ENCODE measurements around the gene JAZF1.
"Not testable (repeated sequence)": the region's sequence is repeated elsewhere in the genome, so short reads cannot be mapped to it uniquely, and the experiment has no call there.

JAZF1 gene

DNA sequence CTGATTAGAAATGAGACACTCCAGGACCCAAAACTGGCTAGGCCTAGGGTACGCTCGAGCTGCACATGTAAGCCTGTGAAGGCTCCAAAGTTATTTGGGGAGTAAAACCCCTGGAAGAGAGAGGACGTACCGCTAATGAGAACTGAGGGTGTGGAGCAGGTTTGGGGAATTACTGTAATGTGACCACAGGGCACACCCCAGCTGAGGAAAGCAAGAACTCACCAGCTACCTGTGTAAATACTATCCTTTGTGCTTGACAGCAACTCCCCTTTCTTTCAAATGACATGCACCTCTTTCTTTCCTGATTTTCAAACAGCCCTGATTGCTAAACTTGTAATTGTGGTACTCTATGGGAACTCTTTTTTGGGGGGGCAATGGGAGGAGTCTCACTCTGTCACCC, 147.2 kb downstream of the JAZF1 start:
- DNase-seq, result no peak

DNA sequence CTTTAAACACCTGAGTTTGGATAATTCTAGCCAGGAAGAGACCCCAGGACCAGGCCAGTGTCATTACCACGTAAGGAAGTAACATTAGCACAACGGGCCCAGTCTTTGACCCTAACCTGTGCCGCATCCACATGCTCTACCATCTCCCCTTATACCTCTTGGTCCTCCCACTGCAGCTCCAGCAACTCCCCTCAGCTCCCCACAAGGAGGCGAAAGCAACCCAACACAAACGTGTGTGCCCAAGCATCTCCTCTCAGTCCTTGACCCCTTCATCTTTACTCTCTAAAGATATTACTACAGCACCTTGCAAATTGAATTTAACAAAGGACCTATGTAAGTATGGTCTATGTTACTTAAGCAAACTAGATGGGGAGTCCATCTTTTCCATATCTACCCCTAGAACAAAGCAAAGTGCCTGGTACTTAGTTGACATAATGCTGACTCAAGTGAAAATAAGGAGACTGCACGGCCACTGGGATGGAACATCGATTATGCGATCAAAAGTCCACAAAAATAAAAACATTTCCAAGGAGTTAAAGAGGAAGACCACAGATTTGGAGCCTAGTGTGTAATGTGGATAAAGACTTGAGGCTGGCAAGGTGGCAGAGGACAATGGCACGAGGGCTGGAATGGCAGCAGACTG, 147.7 kb downstream of the JAZF1 start:
- no peak for DNase-seq

DNA sequence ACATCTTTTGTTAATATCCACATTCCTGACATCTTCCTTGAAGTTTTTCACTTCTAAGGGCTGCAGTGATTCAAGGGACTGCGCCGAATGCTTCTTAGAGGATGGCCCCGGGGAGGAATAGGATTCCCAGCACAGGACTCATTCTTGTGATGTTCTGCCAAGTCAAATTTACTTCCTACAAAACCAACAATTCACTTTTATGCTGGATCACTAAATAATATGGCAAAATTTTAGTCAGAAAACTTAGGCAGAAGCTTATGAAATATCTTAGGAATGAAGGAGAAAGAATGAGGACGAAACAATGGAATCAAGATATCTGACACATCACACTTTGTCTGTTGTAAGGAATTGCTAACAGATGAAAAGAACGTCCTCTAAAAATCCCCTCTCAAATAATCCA, 151.5 kb downstream of the JAZF1 start:
- no peak for DNase-seq

DNA sequence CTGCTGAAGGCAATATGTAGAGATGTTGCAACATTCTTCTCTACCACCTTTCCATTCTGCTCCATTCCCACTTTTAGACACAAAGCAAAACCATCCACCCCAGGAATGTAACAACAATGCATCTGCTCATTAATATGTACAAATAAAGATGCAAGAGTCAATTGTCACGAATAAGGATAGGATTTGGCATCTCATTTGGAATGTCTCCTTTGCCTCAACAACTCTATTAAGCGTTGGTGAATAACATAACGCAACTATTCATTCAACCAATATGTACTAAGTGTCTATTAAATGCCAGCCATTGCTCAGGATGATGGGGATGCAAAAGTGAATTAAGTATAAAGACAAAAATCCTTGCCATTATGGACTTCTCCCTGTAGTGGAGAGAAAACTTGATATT, 152.1 kb downstream of the JAZF1 start:
- no peak for DNase-seq

DNA sequence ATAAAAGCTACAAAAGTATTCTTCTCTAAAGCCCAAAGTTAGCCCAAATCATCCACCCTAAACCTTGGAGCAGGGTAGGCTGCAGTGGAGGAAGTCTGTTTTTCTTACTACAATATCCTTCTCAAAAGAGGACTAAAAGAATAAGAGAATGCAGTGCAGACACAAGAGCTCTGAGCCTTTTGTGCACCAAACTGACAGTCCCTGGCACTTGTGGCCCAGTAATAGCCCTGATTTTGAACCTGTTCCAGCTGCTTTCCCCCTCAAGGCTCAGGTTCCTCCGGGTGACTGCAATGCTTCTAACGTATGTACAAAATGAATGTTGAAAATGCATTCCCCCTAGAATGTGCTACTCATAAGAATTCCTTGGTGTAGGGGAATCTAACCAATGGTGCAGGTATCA, 154.4 kb downstream of the JAZF1 start:
- DNase-seq, result no peak

DNA sequence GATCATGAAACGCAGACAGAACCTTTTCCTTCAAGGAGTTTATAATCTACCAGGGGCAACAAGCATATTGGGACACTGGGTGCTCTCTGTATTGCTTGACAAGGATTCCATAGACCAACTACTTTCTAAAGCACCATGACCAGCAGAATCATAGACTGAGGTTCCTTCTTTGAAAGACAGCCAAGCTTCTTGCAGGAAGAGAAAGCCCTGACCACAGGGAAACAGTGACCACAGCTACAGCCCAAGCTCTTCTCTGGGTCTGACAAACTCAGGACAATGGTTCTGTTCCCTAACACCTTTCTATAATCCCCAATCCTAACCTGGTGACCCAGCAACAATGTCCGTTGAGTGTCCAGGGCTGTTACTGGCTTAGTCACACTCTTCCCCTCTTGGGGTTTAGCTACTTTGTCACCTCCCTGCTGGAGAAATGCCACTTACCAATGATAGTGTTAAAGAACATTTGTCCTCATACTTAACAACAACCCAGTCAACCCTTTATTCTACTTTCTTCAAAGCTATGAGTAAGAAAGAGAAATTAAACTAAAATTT, 155.7 kb downstream of the JAZF1 start:
- DNase-seq, result no peak

DNA sequence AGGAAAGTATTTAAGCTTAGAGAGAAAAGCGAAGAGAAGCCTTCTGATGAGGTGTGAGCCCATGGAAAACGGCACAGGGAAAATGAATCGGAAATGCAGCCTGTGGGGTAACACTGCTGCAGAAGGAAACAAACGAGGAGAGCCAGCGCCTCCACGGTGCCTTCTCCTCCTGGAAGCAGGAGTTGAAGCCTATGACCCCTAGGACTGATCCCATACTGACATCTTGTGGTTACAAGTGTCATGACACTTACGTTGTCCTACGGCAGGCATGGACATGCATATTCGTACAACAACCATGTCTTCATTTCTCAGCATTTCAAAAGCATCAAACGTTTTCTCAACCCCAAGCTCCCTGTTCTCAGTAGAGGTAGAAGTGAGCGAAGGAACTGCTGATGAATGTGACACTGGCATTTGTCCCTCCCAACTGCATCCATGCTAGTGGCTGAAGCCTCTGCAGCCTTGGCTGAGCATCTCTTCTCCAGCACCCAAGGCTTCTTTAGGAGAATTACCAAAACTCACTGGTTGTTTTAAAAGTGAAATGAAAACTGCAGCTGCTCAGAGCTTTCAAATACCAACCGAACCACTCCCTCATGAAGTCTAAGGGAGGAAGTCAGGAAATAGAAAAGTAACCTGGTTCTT, 160.2 kb downstream of the JAZF1 start:
- DNase-seq, result peak; percentile 89

DNA sequence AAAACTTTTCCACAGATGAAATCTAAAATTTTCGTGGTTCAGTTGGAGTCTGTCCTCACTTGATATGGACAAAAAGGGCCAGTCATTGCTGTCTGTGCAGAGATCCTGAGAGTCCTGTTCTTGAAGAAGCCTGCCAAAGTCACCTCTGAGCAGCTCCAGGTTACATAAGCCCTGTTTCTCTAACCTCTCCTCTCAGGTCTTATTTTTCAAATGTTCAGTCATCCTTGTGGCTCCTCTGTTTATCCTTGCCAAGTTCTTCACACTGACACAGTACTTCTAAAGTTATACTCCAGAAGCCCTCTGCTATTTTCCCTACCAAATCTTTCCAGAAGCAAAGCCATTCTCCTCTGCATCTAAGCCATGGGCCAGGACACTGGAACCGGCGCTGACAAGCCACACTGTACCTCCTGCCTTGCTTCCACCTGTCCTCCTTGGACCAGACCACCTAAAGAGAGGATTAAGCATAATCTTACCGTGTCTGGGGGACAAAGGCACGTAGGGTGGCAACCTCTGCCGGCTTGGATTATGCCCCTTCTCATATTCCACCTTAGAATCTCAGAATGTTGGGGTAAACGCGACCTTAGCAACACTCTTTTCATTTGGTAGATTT, 161.6 kb downstream of the JAZF1 start:
- DNase-seq, result peak; percentile 24

DNA sequence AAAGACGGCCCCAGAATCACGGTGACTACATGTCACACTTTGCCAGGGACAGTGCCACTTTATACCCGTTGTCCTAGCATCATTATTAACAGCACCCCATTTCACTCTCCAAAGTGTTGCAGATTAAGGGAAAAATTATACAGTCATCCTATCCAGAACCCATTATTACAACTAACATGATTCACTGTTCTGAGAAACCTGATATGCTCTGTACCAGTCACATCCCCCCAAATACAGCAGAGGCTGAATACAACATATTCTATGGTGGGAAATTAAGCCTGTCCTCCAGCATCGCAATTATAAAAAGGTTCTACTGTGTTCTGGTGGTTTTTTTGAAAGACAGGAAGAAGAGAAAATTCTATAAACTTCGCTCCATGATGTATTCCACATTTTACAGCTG, 162.1 kb downstream of the JAZF1 start:
- no peak for DNase-seq

DNA sequence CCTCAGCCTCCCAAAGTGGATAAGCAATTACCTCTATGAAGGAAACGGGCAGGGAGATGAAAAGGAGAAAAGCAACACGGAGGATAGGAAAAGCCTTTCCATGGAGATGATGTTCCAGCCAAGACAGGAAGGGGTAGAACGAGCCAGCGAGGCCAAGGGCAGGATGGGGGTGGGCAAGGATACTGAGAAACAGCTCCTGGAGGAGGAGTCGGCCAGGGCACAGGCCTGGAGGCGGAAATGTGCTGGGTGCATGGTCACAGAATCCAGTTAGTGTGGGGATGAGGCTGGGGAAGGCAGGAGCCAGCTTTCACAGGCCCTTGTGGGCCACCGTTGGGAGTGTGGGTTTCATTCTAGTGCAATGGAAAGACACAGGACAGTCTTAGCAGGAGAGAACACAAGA, 162.6 kb downstream of the JAZF1 start:
- DNase-seq, result no peak

DNA sequence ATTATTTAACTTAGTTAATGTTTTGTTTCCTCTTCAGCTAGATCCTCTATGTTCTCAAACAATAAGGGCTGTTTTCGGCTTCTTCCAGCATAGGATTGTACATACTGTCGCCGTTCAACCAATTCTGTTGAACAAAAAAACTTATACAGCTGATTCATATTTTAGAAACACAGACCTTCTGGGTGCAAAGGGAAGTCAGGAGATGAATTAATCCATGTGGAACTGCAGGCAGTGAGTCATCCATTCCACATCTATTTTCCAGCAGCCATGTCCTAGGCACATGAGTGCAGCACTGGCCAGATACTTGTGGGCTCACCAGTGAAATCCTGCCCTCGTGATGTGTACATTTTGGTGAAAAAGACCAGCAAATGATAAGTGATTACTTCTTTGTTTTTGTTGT, 163.2 kb downstream of the JAZF1 start:
- DNase-seq, result no peak

DNA sequence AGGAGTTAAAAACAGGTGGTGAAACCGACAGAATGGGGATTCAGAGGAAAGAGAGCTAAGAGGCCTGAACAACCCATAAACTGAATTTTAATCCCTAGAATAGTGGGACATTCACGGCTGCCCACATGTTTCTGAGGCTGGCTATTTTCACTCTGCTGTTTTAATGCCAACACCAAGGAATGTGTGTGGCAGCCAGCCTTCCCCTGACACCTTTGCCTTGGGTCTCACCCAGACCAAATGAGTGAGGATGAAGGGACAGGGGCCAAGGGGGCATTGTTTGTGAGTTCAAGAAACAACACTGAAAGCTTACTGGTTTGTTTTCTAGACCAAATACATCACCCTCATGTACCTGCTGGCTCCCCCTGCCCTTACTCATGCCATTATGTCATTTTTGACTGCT, 164.3 kb downstream of the JAZF1 start:
- no peak for DNase-seq

DNA sequence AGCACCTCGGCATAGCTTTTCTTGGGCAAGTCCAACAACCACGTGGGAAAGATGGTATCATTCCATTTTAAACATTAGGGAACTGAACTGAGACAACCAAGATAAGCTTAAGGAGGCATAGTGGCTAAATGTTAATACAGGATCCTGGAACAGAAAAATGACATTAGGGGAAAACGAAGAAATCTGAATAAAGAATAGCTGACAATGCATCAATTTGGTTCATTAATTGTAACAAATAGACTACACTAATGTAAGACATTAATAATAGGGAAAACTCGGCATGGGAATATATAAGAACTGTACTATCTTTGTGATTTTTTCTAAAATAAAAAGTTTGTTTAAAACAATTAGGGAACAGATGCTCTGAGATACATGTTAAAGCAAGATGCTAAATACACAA, 165.4 kb downstream of the JAZF1 start:
- DNase-seq, result no peak

DNA sequence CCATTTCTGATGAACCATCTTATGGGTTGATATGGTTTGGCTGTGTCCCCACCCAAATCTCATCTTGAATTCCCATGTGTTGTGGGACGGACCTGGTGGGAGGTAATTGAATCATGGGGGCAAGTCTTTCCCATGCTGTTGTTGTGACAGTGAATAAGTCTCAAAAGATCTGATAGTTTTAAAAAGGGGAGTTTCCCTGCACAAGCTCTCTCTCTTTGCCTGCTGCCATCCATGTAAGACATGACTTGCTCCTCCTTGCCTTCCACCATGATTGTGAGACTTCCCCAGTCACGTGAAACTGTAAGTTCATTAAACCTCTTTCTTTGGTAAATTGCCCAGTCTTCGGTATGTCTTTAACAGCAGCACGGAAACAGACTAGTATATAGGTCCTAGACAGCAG, 166.3 kb downstream of the JAZF1 start:
- DNase-seq, result not testable (repeated sequence)

DNA sequence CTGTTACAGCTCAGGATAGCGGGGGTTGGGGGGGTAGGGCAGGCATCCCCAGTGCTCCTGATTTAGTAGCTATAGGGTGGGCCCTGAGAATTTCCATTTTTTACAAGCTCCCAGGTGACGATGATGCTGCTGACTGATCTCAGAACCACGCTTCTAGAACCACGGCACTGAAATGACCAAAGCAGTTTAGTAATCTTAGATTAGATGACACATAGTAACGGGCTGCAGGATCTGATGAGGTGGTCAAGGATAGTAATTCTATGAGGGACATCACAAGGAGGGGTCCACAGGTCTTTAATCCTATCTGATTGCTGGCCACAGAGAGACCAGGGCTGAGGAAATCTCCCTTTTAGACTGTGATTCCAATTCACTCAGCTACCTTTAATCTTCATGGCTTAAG, 167.2 kb downstream of the JAZF1 start:
- DNase-seq, result no peak

DNA sequence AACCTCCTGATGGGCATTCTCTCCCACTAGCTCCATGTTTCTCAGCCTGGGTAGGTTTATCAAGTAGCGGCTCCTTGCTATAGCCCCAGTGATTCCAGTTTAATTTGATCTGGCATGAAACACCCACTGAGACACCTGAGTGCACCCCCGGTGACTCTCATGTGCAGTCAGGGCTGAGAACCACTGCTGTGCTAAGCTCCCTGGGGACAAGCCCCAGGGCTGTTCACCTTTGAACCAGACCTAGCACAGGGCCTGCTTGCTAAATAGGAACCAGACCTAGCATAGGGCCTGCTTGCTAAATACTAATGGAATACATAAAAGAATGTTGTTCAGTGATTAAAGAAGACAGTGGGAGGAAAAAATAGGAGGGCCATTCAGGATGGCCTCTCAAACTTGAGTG, 167.6 kb downstream of the JAZF1 start:
- no peak for DNase-seq

DNA sequence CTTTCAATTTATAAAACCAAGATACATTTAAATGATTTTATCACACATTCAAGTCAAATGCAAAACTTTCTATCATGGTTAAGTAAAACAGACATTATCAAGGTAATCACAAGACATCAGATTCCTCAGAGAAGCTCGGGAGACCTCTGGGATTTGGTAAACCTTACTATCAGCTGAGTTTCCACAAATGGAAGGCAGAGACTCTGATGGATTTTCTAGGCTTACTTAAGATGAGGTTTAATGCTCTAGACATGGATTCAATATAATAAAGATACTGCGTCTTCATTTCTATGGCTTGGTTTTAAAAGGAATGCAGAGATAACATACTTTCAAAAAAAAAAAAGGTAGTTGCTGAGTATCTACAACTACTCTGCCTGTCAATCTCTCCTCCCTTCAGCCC, 171.7 kb downstream of the JAZF1 start:
- no peak for DNase-seq

DNA sequence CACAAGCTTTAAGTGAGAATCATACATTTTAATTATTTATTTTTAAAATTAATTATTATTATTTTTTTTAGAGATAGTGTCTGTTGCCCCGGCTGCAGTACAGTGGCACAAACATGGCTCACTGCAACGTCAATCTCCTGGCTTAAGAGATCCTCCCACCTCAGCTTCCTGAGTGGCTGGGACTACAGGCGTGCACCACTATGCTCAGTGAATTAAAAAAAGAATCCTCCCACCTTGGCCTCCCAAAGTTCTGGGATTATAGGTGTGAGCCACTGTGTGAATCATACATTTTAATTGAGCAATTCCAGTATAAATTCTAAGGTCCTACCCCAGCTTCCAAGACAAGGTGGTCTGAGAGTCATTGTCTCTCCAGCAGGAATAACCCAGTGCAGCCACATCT, 172.4 kb downstream of the JAZF1 start:
- no peak for DNase-seq

DNA sequence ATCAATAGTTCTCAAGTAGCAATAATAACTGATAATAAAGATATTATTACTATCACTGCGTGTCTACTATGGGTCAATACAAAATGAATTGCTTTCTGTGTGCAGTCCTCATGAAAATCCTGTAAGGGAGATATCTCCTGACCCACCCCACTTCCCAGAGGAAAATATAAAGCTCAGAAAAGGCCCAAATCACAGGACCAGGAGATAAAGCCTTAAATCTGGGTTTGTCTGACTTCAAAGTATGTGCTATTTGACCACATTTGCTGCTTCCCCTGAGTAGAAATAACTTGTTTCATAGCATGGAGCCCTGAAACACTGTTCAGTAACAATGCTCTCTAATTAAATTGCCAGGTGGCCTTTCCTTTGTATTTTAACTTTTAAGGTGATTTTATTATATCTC, 174.1 kb downstream of the JAZF1 start:
- no peak for DNase-seq

DNA sequence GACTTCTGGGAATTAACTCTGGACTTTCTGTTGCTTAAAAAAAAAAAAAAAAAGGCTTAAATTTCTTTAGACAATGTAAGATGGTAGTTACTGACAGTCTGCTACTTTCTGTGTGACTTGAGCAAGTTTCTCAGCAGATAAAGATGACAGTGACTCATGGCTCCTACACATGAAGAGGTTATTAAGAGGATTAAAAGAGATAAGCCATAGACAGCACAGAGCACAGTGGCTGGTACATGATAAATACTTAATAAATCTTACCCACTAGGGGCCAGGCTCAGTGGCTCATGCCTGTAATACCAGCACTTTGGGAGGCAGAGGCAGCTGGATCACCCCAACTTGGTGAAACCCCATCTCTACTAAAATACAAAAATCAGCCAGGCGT, 174.8 kb downstream of the JAZF1 start:
- peak; percentile 95 for DNase-seq

DNA sequence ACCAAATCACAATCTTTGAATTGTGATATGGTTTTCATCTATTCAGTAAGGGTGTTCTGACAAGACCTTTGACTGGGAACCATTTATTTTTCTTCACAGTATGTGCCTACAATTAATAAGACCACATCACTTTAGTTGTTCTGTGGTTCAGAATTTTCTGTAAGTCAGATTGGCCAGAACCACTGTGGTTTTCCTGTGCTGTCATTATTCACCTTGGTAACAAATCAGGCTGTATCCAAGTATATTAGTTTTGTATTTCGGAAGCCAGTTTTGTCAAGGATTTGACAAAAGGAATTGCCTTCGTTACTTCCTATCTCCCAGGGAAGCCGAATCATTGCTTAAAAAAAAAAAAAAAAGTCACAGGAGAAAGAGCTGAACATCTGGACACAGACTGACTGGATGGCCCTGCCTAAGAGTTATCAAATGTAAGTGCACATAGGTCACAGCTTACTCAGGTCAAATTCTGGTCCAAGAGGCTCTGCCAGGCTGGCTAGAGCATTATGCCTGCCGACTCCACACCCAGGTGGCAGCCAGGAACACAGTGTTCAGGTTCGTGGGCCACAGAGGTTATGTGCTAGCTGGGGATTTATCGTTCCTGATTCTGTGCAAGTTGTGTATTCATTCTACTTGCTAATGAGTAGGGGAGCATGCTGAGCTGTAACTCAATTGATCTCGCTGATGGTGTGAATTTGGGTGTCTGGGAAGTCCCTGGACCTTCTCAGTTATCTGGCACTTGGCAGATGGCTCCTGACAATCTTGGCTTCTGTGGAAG, 175.3 kb downstream of the JAZF1 start:
- peak; percentile 88 for DNase-seq

DNA sequence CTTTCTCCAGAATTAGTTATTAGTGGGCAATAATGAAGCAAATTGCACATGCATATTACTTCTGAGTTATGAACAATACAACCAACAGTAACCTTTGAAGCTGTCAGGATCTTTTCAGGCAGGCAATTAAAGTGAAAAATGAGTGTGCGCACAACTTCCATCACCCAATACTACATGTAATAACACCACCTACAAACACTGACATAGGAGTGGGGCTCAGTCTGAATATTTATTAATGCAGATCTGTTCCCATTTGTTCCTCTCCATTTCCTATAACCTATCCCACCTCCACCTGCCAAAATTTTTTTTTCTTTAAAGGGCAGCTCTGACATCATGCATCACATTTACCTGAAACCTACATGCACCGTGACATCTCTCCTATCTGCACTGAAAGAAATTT, 177.2 kb downstream of the JAZF1 start:
- no peak for DNase-seq

DNA sequence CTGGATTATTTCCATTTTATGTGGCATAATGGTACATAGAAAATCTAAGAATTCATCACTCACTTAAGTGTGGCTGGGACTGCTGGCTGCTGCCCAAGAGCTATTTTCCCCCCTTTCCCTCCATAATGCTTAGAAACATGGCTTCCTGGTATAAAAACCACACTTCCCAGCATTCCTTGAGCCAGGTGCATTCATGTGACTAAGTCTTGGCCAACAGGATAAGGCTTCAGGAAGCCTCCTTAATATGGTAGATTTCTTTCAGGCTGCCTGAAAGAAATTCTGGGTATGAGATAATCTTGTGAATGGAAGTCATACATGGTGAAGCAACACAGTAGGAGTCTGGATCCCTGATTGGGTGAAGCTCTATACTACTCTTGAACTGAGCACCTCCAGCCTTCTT, 178.0 kb downstream of the JAZF1 start:
- DNase-seq, result peak; percentile 72

DNA sequence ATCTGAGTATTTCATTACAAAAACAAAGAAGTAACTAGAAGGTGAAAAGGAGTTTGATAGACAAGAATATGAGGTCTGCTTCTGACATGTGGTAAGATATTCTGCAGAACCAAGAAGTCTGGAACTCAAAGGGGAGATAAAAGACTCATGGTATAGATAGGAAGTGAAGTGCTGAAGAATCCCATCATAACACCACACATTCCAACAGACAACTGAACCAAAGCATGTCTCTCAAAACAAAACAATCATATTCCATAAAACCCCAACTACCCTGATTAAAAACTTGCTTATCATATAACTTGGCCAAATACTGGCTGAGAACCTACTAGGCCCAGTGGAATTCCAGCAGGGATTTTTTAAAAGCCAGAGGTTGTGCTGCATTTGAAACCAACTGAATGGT, 178.7 kb downstream of the JAZF1 start:
- no peak for DNase-seq
